ENCODE data around the gene IL7R.
A peak's percentile ranks its signal among the peaks of the same experiment; 100 is the strongest.

IL7R gene

GRCh38 chr5:35908228-35908627 lies 51.5 kb downstream of the IL7R start:
- no peak for DNase-seq (ENCODE audit: low read depth in 2 of 2)

- DNase-seq (ENCODE audit: low read depth in 2 of 2) = no peak
Observed at GRCh38 chr5:35908814-35909213, 52.1 kb downstream of the IL7R start.

GRCh38 chr5:35919191-35919590 lies 62.5 kb downstream of the IL7R start:
- no peak for DNase-seq (ENCODE audit: low read depth in 2 of 2)

GRCh38 chr5:35920890-35921289 lies 64.2 kb downstream of the IL7R start:
- no peak for DNase-seq (ENCODE audit: low read depth in 2 of 2)

- no peak for DNase-seq (ENCODE audit: low read depth in 2 of 2)
Observed at GRCh38 chr5:35921930-35922329, 65.2 kb downstream of the IL7R start.

GRCh38 chr5:35922468-35922867 lies 65.8 kb downstream of the IL7R start:
- no peak for DNase-seq (ENCODE audit: low read depth in 2 of 2)

- DNase-seq (ENCODE audit: low read depth in 2 of 2) = no peak
Observed at GRCh38 chr5:35924122-35924949, 67.6 kb downstream of the IL7R start.

- DNase-seq (ENCODE audit: low read depth in 2 of 2) = peak; percentile 81 to 84
Observed at GRCh38 chr5:35924950-35925722, 68.4 kb downstream of the IL7R start.

- peak in 1 of 2 donors; percentile 60 for DNase-seq (ENCODE audit: low read depth in 2 of 2)
Observed at GRCh38 chr5:35926389-35927051, 69.8 kb downstream of the IL7R start.

Data from stimulated activated CD4-positive, alpha-beta T cell treated with anti-CD3 and anti-CD28 coated beads, Interleukin-15, amount 100 ng/mL, for 48 hours (primary cell).